ENCODE results near the gene RPL13.
"Not testable (repeated sequence)": the region's sequence is repeated elsewhere in the genome, so short reads cannot be mapped to it uniquely, and the experiment has no call there.

Gene RPL13

DNA sequence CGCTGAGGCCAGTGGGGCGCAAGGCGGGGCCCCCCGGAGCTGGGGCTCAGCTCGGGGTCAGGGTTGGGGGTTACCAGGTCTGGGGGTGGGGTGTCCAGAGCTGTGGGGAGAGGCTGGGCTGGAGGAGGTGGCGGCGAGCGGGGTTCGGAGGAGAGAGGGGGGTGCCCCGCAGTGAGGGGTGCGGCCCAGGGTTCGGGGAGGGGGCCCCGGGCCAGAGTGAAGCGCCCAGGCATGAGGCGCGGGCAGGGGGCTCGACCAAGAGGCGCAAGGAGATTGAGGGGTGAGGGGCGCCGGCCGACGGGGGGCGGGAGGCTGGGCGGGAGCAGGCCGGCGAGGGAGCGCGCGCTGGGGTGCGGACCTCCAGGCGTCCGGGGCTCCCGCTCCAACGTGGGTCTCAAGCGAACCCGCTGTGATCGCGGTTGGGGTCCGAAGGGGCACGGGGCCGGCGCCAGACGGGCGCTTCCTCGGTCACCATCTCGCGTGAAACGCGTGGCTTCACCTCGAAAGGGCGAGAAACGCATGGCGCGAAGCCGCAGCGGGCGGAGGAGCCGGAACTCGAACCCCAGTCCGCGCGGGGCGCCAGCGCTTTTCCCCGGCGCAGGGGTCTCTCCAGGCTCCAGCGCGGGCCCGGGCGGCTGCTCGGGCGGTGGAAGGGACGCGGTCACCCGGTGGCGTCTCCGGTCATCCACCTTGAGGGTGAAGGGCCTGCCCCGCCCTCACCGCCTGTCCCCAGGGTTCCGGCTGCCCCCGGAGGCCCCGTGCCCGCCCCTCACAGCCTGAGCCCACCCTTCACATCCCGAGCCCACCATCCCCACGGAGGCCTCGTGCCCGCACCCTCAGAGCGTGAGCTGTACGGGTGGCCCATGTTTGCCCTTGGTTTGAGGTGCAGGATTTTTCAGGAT, 15.9 kb downstream of the RPL13 start:
- DNase-seq (ENCODE audit: extremely low read depth in 1 of 2, low read depth in 1 of 2): no peak

DNA sequence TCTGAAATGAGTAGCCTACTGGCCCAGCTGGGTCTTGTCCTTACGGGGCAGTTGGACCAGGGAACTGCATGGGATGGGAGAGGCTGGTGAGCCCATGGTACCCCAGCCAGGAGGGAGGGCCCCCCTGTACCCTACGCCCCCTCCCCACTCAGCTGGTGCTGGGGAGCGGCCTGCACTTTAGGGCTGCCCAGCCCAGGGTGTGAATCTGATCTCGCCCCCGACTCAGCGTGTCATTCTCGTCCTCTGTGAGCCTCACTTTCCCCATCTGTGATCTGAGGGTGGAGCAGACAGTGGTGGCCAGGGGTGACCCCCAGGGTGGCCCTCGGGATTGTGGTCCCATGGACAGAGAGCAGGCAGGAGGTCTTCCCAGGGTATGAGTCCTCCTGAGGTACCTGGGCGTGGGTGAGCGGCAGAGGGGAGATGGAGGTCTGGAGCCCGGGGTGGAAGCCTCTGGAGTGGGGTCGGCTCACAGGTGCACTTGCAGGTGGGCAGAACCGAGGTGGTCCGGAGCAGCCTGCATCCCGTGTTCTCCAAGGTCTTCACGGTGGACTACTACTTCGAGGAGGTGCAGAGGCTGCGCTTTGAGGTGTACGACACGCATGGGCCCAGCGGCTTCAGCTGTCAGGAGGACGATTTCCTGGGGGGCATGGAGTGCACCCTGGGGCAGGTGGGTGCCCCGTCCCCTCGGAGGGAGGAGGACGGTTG, 16.7 kb downstream of the RPL13 start:
- DNase-seq (ENCODE audit: extremely low read depth in 1 of 2, low read depth in 1 of 2): no peak

DNA sequence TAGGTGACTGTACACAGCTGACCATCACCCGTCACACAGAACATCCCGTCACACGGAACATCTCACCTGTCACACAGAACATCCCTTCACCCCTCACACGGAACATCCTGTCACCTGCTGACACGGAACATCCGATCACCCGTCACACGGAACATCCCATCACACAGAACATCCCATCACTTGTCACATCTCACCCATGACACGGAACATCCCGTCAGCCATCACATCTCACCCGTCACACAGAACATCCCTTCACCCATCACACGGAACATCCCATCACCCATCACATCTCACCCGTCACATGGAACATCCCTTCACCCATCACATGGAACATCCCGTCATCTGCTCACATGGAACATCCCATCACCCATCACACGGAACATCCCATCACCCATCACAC, 18.9 kb downstream of the RPL13 start:
- no peak for DNase-seq (ENCODE audit: extremely low read depth in 1 of 2, low read depth in 1 of 2)

DNA sequence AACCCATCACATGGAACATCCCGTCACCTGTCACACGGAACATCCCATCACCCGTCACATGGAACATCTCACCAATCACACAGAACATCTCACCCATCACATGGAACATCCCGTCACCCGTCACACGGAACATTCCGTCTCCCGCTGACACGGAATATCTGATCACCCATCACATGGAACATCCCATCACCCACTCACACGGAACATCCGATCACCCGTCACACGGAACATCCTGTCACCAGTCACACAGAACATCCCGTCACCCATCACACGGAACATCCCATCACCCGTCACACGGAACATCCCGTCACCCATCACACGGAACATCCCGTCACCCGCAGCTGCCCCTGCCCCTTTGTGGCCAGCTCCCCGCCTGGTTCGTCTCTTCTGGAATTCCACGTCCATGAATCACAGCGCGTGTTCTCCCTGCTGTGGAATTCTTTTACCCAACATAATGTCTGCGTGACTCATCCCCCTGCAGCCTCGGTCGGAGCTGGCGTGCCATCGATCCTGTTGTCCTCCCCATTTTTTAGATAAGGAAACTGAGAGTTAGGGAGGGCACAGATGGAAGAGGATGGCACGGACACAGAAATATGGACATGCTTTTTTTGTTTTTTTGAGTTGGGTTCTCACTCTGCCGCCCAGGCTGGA, 20.7 kb downstream of the RPL13 start:
- no peak for DNase-seq (ENCODE audit: extremely low read depth in 1 of 2, low read depth in 1 of 2)

DNA sequence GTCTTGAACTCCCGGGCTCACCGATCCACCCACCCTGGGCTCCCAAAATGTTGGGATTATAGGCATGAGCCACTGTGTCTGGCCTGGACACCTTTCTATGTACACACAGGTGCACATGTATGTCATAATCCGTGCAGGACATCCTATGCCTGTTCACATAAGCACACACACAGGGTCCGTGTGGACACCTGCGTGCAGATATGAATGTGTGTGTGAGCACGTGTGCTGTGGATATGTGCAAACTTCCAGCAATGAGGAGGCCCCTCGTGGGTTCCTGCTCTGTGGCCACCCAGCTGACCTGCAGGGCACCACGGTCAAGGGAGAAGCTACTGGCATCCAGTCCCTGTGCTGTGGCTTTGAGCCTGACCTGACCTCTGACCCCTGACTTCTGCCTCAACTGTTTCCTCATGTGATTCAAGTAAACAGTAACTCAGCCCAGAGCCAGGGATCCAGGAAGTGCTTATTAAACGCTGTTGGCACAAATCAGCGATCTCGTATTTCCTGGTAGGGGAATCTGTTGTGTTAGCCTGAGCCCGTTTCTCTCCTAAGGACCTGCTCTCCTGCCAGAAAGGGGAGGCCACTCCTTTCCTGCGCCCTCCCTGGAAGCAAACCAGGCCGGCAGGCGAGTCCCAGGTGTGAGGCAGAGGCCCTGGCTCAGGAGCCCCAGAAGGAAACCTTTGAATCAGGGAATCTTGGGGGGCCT, 21.5 kb downstream of the RPL13 start:
- DNase-seq (ENCODE audit: extremely low read depth in 1 of 2, low read depth in 1 of 2): no peak

DNA sequence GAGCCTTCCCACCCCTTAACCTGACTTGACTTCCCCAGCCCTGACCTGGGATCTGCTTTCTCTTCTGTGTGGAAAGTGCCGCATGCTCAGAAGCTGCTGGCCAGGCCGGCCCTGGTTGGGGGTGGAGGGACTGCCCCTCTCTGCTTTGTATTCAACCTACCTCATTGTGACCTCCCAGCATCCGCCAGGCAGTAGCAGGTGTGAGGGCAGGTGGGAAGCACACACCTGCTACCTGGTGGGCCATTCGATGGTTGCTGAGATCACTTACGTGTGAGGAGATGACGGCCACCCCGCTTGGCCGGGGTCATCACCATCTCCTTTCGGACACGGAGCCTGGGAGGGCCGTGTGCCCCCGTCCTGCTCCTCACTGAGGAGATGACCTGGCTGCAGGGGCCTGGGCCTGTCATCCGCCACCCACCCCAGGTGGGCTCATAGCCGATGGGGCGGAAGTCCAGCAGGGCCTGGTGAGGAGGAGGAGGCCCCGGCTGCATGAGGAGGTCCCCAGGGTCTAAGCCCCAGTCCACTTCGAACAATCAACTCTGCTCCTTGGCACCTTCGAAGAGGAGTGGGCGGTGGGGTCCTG, 22.2 kb downstream of the RPL13 start:
- DNase-seq (ENCODE audit: extremely low read depth in 1 of 2, low read depth in 1 of 2): no peak

DNA sequence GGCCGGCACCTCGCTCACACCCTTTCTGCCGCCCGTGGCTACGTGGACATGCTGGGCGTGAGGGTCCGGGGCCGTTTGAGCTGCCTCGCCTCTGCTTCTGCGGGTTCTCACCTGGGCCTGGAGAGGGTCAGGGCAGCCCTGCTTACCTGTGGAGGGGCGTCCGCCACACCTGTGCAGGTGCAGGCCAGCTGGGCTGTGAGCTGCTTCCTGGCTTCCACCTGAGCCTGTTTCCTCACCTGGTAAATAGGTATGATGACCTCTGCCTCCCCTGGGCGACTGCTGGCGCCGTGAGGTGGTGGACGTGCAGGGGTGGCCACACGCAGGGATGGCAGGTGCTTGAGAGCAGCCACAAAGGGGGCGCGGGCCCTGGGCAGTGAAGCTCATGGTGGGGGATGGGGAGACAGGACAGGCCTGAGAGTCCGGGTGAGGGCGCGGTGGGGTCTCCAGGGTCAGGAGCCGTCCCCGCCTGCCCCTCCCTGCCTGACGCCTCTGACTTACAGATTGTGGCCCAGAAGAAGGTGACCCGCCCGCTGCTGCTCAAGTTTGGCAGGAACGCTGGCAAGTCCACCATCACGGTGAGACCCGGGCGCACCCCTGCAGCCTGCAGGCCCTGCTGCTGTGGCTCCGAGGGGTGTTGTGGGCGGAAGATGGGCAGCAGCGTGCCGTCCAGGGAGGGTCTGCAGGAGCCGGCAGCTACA, 22.9 kb downstream of the RPL13 start:
- DNase-seq (ENCODE audit: extremely low read depth in 1 of 2, low read depth in 1 of 2): no peak

DNA sequence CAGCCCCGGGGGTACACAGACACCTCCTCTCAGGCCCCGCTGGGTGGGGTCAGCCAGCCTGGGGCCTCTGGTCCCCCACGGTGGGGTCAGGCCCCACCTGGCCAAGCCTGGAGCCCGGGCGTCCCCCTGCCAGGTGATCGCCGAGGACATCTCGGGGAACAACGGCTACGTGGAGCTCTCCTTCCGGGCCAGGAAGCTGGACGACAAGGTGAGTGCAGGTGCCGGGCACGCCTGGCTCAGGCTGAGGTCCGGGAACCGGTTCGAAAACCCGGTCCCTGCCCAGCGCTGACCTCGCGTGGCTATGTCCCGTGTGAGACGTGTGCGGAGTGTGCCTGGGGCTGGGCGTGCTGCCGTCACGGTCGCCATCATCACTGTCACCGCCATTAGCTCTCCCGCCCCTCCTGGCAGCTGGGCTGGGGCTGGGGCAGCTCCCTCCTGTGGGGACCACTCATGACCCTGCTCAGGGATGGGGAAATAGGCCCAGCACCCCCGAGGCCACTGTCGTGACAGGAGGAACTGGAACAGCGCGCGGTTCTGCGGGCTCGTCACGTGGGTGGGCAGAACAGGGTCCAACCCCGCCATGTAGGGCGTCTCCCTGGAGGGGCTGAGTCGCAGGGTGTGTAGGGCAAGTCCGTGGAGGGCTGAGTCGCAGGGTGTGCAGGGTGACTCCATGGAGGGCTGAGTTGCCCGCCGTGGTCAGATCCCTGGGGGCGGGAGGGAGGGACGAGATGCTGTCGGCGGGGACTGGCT, 23.6 kb downstream of the RPL13 start:
- DNase-seq (ENCODE audit: extremely low read depth in 1 of 2, low read depth in 1 of 2): no peak

DNA sequence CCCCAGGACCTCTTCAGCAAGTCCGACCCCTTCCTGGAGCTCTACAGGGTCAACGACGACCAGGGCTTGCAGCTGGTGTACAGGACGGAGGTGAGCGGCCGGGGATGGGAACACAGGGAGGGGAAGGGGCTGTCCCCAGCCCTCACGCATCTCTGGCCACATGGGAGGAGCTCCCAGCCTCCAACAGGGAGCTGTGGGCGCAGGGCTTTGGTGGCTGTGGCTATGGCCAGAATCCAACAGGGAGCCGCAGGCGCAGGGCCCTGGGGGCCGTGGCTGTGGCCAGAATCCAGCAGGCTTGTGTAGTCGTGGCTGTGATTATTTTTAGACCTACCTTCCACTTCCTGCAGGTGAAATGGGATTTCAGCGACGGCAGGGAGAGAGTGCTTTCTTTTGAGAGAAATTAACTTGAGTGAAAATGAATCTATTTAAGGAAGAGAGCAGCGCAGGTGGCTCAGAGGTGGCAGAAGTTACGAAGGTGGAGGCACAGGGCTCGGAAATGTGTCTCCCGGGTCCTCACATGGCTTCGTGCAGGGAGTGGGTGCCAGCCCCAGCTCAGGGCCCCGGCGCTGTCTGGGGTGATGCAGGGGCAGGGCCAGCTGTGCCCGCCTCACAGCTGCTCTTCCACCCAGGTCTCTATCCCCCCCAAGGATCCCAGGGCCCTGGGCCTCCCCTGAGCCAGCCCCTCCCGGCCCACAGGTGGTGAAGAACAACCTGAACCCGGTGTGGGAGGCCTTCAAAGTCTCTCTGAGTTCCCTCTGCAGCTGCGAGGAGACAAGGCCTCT, 24.5 kb downstream of the RPL13 start:
- no peak for DNase-seq (ENCODE audit: extremely low read depth in 1 of 2, low read depth in 1 of 2)

DNA sequence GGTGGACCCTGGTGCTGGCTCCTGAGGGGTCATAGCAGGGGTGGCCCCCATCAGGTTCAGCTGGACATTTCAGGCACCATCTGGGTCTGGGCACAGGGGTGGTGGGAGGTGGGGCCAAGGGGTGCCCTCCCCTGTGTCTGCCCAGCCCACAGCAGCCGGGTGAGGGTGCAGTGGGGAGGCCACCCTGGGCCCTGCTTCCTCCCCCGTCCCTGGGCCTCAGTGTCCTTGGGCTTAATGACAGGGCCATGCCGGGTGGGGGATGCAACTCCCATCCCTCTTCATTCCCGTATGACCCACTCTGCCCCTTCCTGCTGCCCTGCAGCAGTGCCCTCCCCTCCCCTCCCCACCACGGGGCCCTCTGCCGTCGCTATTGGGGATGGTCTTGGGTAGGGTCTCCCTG, 25.7 kb downstream of the RPL13 start:
- DNase-seq (ENCODE audit: extremely low read depth in 1 of 2, low read depth in 1 of 2): no peak

DNA sequence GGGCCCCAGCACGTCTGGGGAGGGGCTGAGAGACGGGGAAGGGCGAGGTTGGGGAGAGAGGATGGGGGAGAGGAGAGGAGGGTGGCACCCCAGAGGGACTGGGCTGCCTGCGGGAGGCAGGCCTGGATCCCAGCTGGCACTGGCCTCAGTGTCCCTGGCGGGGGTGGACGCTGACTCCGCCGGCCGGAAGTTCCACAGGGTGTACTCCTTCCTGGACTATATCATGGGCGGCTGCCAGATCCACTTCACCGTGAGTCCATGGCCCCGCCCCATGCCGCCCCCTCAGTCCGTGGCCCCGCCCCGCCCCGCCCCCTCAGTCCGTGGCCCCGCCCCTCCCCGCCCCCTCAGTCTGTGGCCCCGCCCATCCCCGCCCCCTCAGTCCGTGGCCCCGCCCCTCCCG, 26.4 kb downstream of the RPL13 start:
- DNase-seq (ENCODE audit: extremely low read depth in 1 of 2, low read depth in 1 of 2): no peak

DNA sequence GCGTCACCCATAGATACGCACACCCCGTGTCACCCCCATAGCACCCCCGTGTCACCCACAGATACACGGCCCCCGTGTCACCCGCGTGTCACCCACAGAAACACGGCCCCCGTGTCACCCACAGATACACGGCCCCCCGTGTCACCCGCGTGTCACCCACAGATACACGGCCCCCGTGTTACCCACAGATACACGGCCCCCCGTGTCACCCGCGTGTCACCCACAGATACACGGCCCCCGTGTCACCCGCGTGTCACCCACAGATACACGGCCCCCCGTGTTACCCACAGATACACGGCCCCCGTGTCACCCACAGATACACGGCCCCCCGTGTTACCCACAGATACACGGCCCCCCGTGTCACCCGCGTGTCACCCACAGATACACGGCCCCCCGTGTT, 27.2 kb downstream of the RPL13 start:
- DNase-seq (ENCODE audit: extremely low read depth in 1 of 2, low read depth in 1 of 2): not testable (repeated sequence)

DNA sequence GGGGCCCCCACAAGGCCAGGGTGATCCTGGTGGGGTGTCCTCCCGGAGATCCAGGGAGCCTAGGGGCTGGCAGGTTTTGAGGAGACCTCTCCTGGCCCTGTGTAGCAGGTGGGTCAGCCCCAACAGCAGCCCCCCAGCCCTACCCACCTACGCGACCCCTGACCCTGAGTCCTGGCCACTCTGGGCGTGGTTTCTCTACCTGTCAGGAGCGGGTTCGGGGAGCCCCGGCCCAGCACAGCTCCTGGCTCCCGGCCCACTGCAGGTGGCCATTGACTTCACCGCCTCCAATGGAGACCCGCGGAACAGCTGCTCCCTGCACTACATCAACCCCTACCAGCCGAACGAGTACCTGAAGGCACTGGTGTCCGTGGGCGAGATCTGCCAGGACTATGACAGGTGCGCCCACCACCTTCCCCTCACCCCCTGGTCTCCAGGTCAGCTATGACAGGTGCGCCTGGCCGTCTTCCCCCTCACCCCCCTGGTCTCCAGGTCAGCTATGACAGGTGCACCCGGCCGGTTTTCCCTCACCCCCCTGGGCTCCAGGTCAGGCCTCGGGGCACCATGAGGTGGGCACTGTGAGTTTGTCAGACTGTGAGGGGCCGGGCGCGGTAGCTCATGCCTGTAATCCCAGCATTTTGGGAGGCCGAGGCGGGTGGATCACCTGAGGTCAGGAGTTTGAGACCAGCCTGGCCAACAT, 28.1 kb downstream of the RPL13 start:
- no peak for DNase-seq (ENCODE audit: extremely low read depth in 1 of 2, low read depth in 1 of 2)

DNA sequence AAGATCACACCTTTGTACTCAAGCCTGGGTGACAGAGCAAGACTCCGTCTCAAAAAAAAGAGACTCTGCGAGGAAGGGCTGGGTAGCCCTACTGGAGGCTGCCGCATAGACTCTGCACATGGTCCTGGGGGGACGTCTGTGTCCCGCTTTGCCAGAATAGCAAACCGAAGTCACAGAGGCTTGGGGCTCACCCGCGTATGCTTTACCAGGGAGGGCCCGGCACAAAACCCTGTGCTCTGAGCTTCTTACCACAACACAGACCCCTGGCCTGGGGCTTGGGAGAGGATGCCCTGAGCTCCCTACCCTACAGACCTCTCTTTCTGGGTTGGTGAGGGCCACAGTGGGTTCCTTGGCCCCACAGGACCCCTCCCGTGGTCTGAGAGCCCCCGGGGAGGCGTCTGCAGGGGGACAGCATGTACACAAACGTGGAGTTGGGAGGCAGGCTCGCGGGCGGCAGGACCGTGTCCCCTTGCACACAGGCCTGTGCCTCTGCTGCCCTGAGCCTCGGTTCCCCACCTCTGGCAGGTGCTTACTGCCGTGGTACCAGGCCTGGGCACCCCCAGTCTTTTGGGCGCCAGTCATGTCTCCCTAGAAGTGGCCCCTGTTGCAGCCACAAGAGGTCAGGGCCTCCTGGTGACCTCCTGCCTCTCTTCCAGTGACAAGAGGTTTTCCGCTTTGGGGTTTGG, 28.9 kb downstream of the RPL13 start:
- DNase-seq (ENCODE audit: extremely low read depth in 1 of 2, low read depth in 1 of 2): no peak

DNA sequence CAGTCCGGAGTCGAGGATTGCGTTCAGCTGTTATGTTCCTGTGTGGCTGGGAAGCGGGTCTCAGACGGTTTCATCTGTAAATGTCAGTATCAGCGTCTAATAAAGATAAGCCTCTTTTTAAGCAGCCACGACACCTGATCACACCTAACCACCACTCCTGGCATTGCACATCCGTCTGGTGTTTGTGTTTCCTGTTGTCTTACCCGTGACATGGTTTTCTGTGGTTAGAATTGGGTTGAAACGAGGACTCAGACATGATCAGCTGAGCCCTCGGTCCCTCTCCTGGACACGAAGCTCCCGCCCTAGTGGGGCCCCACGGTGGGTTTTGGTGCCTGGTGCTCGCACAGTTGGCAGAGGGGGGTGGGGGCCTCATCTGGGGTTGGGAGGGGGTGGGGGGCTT, 33.4 kb downstream of the RPL13 start:
- no peak for DNase-seq (ENCODE audit: extremely low read depth in 1 of 2, low read depth in 1 of 2)

DNA sequence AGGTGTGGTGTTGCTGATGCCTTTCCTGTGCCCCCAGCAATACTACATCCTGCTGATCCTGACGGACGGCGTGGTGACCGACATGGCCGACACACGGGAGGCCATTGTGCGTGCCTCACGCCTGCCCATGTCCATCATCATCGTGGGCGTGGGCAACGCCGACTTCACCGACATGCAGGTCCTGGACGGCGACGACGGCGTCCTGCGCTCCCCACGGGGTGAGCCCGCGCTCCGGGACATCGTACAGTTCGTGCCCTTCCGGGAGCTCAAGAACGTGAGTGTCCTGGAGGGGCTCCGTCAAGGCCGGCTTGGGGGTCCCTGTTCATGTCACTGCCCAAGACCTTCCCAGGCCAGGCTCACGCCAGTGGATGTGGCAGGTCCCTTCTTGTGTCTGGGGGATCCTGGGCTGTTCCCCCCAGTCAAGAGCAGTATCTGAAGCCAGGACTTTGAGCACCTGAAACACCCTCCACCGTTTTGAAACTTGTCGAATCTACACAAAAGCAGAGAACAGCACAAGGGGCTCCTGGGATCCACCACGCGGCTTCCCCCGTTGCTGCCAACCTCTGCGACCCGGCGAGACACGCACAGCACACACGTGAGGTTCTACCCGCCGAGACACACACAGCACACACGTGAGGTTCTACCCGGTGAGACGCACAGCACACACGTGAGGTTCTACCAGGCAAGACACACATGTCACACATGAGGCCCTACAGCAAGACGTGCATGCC, 35.0 kb downstream of the RPL13 start:
- no peak for DNase-seq (ENCODE audit: extremely low read depth in 1 of 2, low read depth in 1 of 2)
